NOMO-1 (cell line): ENCODE results near the gene PROSER1.
"Not testable (repeated sequence)": the region's sequence is repeated elsewhere in the genome, so short reads cannot be mapped to it uniquely, and the experiment has no call there.

ENCODE experiments used
- DNase-seq, 2 experiments: peaks; one replicate each; lab custom pipeline; 2025; ENCODE audit not compliant: unreplicated experiment in 2 of 2; lab: John Stamatoyannopoulos, UW

Gene PROSER1

DNA sequence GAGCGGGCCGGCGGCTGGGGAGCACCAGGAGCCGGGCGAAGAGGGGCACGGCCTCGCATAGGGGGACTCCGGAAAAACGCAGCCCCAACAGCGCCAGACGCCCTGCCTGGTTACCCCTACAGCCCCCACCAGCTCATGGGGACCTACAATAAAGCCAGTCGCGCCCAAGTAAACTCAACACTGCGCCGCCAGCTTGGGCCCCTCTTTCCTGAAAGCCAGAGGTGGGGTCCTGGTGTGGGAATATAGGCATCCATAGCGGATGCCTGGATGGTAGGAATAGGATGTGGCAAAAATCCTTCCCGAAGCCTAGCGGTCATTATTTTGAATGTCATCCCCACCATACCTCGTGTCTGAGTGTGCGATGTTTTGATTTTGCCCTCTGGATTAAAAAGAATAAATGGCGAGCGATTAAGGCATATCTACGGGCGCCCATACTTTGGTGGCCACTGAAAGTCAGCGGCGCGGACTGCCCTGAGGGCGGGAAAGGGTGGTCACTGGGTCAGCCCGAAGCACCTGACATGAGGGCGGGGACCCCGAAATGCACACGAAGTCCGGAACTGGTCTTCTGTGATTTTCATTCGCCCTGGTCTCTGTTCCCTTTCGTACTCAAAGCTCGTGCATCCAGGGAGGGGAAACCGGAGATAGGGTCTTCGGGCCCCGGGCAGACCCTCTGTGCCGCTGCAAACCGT, at the start of gene PROSER1, which contains the start of gene NHLRC3:
Gene PROSER1 (minus strand): TSS at position 210 of the 689 bp plus-strand sequence. CDS start 847 bp downstream, outside the sequence.
Gene NHLRC3 (plus strand): TSS at position 577 of the 689 bp plus-strand sequence. CDS start 184 bp downstream, outside the sequence.
- peak; percentile 82 to 86 for DNase-seq

- DNase-seq = not testable (repeated sequence)
These were observed 48.5 kb upstream of the PROSER1 start for GRCh38 chr13:39086251-39086945.

DNA sequence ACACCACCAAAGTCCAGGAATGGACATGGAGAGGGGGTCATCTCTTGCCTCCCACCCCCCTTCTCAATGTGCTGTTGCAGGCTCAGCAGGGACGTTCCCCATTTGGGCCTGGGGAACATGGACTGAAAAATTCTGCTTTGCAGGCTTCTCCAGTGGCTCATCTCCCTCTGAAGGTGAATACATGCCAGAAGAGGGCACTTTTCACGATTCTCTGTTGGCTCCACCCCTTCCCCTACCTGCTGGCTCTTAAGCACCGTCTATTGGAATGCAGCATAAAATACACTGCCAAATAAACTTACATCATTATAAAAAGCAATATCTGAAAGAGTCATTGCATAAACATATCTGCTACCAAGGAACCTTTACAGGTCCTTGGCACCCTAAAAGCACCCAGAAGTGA, 36.1 kb upstream of the PROSER1 start:
- no peak for DNase-seq

DNA sequence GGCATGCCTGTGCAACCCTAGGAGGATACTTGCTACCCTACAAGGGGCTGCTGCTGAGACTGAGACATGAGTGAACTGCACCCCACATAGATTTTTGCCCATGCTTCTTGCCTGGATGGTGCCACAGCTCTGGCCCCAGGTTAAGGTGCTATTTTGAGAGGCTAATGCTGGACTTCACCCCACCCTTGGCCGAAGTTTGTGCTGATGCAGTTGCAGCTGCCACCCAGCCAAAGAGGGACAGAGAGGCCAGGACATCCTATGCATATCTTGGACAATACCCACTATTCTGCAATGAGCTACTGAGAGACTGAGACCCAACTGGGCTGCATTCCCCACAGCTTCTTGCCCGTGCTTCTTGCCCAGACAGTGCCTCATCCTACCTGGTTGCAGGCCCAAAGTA, 35.0 kb upstream of the PROSER1 start:
- DNase-seq = no peak

DNA sequence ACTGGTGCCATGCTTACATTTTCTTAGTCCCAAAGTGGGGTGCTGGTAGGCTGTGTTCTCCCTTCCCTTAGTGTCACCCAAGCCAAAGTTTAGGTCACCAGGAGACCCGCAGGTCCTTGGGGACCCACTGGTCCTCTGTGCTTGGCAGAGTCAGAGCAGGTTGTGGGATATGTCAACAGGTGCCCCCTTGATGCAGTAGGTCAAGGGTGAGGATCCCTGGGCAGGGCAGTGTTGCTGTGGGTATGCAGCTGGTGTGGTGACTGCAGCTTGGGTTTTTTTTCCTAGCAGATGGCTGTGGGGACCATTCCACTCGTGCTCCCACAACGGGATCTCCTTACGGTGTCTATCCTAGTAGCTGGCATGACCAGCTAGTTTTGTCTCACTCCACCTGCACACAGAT, 24.1 kb upstream of the PROSER1 start:
- DNase-seq = no peak

DNA sequence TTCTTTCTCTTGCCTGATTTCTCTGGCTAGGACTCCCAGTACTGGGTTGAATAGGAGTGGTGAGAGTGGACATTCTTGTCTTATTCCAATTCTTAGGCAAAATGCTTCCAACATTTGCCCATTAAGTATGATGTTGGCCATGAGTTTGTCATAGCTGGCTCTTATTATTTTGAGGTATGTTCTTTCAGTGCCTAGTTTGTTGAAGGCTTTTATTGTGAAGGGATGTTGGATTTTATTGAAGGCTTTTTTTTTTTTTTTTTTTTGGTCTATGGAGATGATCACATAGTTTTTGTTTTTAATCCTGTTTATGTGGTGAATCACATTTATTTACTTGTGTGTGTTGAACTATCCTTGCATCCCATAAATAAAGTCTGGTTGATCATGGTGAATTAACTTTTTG, 20.2 kb upstream of the PROSER1 start:
- DNase-seq = no peak

DNA sequence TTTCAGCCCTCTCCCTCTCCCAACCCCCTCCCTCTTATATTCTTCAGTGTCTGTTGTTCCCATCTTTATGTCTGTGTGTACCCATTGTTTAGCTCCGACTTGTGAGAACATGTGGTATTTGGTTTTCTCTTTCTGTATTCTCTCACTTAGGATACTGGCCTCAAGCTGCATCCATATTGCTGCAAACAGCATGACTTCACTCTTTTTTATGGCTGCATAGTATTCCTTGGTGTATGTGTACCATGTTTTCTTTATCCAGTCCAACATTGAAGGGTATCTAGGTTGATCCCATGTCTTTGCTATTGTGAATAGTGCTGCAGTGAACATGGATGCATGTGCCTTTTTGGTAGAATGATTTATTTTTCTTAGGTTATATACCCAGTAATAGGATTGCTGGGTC, 18.1 kb upstream of the PROSER1 start:
- no peak for DNase-seq

- DNase-seq = no peak
These were observed 16.2 kb upstream of the PROSER1 start for GRCh38 chr13:39054112-39054511.

- DNase-seq = no peak
These were observed 15.1 kb upstream of the PROSER1 start for GRCh38 chr13:39052944-39053343.

- peak in 1 of 2 experiments; percentile 12 for DNase-seq
These were observed 13.3 kb upstream of the PROSER1 start for GRCh38 chr13:39051157-39051556.

DNA sequence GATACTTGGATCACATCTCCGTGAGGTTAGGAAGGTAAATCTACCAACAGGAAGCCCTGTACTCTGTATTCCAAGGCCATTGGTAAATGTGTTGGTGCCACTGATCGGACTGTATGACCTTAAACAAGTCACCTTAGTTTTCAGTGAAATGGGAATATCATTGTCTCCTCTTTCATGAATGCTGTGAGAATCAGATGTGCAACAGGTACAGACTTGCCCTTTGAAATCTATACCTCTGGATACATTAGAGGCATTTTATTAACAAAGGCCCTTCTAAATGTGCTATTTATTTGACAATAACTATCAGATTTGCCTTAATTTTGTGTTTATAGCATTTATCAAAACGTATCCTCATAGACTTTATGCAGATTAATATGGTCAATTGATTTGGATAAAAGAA, 11.4 kb upstream of the PROSER1 start:
- DNase-seq = no peak

DNA sequence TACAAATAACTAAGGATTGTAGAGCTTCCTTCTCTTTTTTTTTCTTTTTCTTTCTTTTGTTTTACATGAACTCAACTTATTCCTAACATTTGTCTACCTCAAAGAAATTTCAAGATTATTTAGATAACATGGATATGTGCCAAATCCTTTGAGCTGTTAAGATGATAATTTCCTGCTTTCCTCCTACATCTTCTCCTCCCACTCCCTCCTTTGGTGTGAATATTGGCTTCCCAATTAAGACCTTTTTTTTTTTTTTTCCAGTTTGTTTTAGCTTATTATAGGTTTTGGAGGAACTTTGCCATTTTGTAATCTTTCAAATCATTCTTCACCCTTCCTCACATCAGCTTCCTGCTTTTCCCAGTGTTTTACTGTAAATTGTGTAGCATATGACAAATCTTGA, 10.9 kb upstream of the PROSER1 start:
- DNase-seq = no peak

DNA sequence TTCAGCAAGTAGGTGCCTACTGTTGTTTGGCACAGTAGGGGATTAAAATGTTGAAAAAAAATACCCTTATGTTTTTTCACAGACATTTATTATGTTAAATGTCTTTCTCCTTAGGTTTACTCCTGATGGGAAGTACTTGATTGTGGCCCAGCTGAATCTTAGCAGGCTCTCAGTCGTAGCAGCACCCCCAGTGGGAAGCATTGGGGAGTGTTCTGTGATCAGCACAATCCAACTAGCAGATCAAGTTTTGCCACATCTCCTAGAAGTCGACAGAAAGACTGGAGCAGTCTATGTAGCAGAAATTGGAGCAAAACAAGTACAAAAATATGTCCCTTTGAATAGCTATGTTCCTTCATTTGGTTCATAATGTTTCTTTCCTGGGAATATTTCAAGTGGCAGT, 9.7 kb upstream of the PROSER1 start:
- no peak for DNase-seq

GRCh38 chr13:39044536-39044935, 6.6 kb upstream of the PROSER1 start:
- DNase-seq = no peak

- peak in 1 of 2 experiments; percentile 7 for DNase-seq
These were observed 2.3 kb upstream of the PROSER1 start for GRCh38 chr13:39040206-39040605.

DNA sequence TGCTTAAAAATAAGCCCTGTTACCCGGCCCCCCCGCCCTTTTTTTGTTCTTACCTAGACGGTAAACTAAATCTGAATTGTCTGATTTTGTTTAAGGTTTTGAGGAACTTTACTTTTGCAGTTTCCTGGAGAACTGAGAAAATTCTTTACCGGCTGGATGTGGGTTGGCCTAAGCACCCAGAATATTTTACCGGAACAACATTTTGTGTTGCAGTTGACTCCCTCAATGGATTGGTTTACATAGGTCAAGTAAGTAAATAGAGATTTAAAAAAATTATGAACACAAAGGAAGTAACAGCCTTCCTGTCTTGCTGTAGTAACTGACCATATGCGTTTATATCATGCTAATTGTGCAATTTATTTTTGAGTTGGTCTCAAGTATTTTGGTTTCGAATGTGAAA, 1.2 kb upstream of the PROSER1 start:
- peak; percentile 33 to 35 for DNase-seq

DNA sequence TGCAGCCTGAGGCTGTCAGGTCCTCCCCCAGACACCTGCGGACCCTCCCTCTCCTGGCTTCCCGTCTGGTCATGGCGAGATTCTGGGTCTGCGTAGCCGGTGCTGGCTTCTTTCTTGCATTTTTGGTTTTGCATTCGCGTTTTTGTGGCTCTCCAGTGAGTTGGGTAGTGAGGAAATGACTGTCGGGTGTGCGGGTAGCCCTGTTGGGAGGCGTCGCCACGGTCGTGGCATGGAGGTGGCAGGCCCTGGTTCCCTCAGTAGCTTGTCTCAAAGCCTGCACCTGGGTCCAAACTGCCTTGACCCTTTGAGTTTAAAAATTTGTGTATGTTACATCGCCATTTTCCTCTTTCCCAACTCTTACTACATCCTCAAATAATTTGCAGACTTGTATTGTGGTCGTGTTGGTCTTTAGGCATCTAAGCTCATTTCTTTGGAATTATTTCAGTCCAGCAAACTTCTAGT, 711 bp upstream of the PROSER1 start:
- DNase-seq = peak; percentile 46 to 50

- no peak for DNase-seq
These were observed 444 bp downstream of the PROSER1 start for GRCh38 chr13:39037410-39037879.

DNA sequence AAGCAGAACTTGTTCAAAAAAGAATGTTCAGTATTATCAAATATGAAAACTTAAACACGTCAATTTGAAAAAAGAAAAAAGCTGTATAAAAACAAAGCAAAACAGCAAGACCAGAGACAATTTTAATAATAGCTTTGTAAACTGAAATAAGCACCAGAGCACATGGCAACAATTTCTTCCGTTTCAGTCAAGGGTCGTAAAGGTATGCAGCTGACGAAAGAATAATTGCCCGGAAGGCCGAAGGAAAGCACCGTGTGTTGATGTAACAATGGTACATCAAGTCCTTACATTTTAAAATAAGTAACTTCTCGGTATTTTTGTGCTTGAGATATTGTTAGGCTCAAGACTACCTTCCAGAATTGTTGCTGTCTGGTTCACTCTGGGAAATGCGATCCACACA, 1.7 kb downstream of the PROSER1 start:
- DNase-seq = peak; percentile 31 to 47

- no peak for DNase-seq
These were observed 2.1 kb downstream of the PROSER1 start for GRCh38 chr13:39035799-39036198.

DNA sequence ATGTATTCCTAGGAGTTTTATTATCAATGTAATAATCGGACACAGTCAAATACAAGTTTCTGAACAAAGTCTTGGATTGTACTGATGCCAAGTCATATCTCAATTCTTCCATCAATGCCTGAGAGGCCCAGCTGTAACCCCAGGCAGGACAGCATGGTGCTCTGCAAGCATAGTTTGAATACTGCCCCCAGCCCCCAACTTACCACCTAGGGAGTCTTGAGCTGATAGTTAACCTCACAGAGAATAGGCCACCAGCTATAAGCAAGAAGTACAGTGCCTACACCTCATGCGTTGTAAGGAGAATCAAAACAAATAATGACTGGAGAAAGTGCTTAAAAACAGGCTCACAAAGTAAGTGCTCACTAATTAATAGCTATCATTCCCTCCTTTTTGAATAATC, 2.7 kb downstream of the PROSER1 start:
- DNase-seq = no peak

DNA sequence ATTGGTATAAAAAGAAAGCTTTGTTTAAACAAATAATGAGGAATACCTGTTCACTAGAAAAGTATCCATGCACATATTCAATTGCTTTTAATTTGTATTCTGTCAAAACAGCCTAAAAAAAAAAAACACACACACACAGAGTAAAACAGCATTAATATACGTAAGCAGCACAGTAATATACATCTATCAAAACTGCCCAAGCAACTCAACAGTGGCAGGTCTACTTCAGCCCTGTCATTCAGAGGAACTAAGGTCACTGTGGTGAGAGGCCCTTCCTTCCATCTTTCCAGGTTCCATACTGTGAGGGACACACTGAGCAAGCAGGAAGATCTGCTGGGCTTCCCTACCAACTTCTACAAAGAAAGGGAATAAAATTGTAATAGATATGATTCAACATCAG, 3.8 kb downstream of the PROSER1 start:
- no peak for DNase-seq
